HG03571 (cell line): ENCODE data around the gene TECRL.

Source experiments
- ATAC-seq: cut with Tn5 transposase; IDR thresholded peaks from one replicate; pipeline ENCODE4 v1.9.1; 2021; ENCODE audit not compliant: unreplicated experiment

TECRL gene, protein sequence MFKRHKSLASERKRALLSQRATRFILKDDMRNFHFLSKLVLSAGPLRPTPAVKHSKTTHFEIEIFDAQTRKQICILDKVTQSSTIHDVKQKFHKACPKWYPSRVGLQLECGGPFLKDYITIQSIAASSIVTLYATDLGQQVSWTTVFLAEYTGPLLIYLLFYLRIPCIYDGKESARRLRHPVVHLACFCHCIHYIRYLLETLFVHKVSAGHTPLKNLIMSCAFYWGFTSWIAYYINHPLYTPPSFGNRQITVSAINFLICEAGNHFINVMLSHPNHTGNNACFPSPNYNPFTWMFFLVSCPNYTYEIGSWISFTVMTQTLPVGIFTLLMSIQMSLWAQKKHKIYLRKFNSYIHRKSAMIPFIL

DNA sequence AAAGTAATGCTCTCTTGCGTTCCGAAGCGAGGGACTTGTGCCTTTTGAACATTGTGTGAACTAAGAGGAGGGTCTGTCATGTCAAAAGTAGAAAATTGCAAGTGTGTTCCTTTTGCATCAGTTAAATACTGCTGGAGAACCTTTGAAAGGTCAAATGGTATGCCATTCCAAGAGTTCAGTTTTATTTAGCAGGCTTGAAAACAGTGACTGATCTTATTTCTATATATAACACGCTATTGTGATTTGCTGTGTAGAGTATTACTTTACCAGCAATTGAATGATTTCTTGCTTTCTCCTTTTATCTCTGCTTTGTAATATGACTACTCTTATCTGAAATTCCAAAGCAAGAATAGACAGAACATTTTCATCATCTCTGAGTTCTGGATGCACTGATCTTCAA, at the start of gene TECRL:
Gene TECRL, minus strand, starts transcription at position 151 of the 400 bp plus-strand sequence. Its CDS starts 99 bp downstream, at position 52.
- ATAC-seq: no peak

DNA sequence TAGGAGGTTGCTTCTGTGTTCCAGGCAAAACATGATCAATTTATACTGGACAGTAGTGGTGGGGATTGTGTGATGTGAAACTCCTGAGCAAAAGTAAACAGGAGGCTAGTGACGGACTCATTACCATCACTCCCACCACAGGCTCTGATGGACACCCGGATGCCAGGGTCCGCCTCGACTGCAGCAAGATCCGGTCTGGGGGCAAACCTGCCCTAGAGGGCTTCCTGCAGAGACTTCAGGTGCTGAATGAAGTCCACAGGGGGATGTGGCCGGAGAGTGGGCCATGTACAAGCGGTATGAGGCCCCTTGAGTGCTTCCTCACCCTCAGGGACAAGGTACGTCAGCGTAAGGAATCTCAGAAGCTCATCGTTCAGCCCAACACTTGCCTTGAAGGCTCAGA, 23.4 kb upstream of the TECRL start:
- ATAC-seq: no peak

DNA sequence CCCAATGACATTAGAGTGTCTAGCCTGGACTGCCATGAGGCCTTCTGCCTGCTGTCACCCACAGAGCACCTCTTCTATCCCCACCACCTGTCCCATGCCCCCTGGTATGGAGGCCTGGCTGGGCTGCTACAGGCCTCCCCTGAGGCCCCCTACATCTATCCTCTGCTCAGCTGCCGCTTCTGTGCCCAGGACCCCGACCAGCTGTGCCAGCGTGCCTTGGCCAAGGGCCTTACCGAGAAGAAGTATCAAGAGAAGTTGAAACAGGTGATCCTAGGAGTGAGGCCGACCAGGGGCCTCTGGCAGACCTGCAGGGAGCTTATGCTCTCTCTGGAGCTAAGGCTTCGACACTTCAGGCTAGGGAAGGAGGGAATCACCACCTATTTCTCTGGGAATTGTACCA, 21.7 kb upstream of the TECRL start:
- no peak for ATAC-seq

DNA sequence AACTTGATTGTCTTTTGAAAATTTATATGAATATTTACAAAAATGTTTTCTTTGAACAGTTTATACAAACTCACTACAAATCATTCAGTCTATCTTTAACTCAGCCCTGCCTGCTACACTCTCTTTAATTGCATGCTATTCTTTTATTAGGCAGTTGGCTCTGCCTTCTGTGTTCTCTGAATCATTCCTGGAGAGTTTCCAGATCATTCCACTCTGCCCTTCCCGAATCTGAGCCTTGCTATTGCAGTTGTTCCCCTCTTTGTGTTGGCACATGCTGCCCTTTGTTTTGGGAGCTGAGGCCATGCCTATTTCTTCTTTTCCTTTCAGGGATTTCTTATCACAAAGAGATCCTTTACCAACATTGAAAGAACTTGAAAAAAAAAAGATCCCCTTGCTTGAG, 8.7 kb upstream of the TECRL start:
- ATAC-seq: no peak

DNA sequence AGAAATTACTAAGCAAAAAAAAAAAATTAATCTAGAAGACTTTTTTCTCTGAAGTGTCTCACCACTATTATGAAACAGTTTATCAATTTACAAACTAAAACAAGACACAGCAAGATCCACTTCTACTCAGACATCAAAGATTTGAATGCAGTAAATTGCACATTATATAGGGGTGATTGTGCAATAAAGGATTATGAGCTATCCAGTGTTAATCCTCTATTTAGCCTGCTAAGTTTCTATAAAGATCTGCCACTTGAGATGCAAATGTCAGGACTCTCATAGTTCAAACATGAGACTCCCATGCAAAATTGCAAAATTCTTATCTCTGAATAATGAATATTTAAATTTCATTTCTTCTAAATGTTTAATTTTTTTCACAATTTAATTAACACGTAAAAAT, 2.2 kb downstream of the TECRL start:
- ATAC-seq: no peak

DNA sequence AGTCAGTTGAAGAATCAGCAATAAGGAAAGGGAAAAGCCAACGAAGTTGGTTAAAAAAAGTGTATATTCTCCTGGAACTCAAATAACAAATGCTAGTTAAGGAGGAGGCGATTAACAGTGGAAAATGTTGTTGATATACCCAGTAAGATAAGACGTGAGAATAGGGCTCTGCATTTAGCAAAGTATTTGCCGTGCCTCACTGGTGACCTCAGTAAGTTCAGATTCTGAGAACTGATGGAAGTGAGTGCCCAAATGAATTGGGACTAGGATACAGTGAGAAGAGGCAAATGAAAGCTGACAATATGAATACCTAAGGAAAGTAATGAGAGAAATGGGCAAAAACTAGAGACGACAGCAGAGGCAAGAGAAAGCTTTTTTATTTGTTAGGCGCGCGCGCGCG, 3.5 kb downstream of the TECRL start:
- ATAC-seq: no peak

DNA sequence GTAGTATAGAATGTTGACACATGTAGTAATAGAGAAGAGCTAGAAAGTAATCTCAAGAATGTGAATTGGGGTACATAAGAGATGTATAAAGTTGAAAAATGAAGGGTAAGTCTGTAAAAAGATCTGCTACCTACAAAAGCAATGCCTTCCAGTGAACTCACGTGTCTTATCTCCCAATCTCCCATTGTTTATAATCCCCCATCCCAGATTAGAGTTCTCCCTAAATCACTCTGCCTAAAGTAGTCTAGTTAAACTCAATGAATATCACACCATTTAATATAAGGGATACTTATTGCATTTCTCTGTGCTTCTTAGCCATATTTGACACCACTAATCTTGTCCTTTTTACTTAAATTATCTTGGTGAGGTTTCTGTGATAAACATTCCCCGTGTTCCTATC, 6.6 kb downstream of the TECRL start:
- no peak for ATAC-seq

DNA sequence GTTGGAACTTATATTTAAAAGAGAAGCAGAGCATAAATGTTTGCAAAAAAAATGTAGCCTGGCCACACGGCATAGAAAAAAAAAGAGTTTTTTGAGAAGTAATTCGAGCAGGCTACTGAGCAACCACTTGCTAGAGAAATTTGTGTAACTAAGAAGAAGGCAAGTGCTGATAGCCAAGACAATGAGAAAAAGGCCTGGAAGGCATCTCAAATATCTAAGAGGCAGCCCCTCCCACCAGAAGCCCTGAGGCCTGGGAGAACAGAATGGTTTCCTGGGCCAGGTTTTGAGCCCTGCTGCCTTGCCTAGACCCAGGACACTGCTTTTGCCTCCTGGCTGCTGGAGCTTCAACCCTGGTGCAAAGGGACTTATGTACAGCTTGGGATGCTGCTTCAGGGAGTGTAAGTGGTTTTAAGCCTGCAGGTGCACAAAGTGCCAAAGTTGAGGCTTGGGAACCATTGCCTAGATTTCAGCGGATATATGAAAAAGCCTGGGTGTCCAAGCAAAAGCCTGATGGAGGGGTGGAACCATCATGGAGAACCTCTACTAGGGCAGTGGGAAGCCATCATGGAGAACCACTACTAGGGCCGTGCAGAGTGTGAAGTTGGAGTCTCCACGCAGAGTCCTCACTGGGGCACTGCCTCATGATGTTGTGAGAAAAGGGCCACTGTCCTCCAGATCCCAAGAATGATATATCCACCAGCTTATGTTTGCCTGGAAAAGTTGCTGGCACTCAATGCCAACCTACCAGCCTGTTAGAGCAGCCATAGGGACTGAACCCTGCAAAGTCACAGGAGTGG, 9.7 kb downstream of the TECRL start:
- ATAC-seq: no peak

DNA sequence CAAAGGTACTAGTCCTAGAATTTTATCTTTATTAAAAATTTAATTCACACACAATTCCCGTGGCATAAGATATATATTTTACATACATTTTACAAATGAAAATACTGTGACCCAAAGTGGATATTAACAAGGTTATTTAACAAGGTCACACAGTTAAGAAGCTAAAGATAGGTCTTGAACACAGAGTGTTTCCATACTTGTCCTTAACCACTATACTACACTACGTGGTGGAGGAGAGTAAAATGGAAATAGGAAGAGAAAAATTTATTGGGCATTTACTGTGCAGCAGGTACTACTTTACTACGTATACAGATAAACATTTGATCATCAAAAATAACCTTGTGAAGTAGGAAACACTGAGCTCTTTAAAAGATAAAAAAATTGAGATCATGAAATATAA, 14.8 kb downstream of the TECRL start:
- ATAC-seq: no peak

DNA sequence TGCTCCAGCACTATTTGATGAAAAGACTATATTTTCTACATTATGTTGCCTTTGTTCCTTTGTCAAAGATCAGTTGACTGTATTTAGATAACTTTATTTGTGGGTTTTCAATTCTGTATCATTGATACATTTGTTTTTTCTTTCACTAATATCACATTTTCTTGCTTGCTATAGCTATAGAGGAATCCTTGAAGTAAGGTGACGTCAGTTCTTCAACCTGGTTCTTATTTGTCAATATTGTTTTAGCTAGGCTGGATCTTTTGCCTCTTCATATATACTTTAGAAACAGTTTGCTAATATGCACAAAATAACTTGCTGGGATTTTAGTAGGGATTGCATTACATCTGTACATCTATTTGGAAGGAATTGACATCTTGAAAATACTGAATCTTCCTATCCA, 21.0 kb downstream of the TECRL start:
- ATAC-seq: no peak

DNA sequence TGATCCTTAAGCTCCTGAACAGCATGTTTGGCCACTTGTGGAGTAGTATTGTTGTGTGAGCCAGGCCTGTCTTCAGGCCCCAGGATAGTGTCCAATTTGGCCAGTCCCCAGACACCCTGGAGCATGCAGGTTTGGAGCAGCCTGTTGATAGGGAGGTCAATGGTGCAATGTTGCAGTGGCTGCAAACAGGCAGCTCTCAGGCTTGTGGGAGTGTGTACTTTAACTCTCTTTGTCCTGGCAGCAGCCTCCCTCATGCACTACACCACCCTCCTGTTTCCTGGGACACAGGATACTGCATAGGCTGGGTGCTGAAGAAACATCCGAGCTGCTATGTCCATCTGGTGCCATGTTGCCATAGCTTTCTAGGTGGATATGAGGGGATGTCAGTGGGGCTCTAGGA, 24.0 kb downstream of the TECRL start:
- no peak for ATAC-seq

DNA sequence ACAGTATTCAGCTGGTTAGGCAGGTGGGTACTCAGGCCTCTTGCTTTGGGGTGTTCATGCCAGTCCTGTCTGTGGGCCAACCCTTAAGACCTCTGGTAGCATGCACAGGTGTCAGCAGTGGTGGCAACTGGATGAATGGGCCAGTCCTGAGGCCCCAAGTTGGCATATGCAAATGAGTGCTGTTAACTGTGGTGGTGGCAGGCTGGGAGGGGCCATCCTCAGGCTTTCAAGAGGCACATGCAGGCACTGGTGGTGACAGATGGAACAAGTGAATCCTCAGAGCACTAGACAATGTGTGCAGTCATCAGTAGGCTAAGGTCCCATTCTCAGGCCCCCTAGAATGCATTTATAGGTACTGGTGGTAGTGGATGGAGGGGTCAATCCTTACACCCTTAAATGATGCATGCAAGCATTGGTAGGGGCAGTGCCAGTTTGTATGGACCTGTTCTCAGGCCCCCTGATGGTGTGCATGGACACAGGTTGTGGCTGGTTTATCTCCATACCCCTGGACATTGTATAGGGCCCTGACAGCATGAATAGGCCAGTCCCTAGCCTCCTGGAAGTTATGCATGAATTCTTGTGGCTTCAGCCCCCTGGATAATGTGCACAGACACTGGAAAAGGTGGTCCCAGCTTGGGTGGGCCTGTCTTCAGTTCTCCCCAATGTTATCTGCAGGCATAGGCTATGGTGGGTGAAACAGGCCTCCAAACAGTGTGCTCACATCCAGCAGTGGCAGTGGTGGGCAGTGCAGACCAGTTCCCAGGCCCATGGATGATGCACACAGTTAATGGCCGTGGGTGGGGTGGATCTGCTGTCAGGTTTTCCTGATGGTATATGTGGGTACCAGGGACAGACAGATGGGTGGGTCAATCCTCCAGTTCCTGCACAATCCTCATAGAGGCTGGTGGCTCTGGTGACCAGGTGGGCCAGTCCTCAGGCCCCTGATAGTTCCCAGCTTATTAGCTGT, 24.7 kb downstream of the TECRL start:
- no peak for ATAC-seq

DNA sequence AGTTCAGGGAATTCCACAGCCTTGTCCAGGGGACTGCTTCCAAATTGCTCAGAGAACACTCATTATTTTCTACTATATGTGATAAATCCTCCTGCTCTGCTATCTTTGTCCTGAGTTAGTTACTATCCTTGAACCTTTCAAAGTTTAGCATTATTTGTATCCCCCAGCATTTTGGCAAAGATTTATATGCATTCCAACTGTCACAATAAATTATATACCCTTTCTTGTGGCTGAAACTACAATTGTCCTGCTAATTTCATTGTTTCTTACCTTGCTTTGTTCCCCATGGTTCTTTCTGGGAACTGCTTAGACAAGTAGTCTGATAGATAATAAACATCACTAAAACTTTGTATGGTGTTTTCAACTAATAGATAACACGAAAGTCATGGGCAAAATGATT, 40.5 kb downstream of the TECRL start:
- ATAC-seq: no peak

DNA sequence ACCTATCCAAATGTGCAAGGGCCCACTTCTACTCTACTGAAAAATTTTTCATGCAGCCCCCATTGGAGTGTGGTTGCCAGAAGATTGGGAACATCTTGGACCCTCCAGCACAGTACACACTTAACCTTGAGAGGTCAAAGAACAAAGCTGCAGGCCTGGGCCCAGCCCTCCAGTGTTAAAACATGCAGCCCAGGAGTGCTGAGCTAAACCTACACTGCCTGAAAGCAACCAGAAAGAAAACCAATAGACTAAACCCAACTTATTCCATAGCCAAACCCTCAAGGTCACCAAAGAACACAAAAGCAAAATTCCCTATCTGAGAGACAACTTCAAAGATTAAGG, 47.9 kb downstream of the TECRL start:
- ATAC-seq: no peak

DNA sequence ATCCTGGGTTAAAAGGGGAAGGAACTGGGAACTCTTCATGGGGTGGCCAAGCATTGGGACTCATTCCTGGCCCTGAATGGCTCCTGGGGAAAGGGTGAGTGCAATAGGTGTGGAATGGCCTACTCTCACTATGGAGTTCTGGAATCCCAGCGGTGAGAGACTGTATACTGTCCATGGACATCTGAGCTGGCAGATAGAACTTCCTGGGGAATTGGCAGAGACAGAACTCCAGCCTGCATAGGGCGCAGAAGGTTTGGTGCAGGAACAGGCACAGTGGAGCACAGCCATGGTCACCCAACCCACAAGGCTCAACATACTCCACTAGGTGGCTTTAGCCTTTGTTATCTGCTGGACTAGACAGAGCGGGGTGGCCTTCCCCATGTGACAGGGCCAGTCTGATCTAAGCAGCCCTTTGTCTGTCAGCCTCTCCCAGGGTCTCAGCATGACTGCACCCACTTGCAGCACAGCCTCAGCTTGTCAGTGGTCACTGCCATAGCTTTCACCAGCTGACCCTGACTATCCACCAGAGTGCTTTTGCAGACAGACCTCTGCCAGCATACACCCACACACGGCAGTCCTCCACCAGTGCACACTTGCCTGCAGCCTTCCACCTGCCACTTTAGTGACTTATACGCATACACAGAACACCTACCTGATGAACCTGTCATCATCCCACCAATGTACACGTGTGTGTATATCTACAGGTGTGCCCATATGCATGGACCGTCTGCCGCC, 48.4 kb downstream of the TECRL start:
- no peak for ATAC-seq

DNA sequence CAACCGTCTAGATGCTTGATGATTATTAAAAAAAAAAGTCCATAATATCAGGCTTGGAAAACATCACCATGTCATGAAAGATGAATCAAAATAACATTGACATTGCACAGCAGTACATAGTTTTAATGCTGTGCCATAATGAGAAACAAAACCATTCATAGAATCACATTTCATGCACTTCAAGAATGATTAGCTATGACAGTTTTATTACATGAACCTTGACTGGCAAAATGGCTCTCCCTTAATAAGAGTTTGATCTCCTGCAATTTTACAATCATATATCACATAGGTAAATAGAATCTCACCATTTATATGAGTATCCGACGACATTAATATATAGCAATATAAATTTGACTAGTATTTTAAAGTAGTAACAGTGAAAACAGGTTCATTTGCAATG, 49.8 kb downstream of the TECRL start:
- ATAC-seq: no peak

DNA sequence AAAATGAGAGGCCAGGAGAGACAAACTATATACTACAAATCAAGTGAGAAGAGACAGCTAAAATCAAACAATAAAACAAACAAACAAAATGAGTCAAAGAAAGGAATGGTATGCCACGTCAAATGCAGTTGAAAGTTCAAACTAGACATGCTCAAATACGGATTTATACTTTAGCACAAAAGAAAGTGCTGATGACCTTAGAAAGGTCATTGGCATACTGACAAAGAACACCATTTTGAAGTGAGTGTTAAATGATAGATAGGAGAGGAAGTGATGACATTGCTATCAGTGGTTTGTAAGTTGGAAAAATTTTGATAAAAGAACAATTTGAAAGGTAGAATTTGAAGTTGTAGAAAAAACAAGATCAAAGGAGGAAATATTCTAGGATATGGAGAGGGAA, 55.3 kb downstream of the TECRL start:
- no peak for ATAC-seq

DNA sequence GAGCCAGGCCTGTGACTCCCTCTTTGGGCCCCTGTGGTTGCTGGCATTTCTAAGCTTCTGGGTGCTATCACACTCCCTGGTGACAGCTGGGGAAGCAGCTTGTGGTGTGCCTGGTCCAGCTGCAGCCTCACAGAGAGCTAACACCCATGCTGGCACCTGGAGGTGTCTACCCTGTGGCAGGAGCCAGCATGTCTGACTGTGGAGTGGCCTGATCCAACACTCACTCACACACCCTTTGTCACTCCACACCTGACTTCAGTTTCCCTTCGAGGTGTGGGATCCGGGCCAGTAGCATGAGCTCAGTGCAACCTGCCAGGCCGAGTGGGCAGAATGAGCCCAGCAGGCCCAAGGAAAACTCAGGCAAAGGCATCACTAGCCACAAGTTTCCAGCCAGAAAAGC, 67.5 kb downstream of the TECRL start:
- ATAC-seq: no peak

DNA sequence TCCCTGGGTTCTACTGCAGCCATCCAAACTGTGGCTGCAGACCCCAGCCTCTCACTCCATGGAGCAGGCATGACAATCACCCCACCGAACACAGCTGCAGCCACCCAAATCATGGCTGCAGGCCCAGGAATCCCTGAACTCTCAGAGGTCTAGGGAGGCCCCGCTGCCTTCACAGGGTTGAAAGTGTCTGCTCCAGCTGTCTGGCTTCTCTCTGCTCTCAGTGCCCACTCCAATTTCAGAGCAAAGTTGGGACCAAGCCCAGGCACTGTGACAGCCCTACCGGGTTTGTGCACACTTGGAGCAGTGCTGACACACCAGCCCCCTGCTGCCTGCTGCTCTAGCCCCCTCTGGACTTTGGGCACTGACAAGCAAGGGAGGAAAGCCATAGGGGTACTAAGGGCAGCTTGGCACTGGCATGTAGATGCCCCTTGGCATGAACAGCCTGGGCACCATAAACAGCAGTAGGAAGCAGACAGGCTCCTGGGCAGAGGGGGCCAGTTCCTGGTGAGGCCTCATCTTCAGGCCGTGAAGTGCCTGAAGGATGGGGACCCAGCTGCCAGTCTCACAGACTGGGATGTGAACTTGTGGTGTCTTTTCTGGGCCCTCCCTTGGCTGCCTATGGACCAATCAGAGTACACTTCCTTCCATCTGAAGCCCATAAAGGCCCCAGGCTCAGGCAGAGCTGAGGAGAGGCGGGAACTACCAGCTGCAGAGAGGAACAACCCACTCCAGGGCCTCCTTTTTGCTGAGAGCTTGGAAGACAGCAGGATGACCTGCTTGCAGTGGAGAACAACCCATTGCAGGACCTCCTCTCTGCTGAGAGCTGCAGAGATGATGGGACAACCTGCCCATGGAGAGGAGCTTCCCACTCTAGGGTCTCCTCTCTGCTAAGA, 68.8 kb downstream of the TECRL start:
- no peak for ATAC-seq

DNA sequence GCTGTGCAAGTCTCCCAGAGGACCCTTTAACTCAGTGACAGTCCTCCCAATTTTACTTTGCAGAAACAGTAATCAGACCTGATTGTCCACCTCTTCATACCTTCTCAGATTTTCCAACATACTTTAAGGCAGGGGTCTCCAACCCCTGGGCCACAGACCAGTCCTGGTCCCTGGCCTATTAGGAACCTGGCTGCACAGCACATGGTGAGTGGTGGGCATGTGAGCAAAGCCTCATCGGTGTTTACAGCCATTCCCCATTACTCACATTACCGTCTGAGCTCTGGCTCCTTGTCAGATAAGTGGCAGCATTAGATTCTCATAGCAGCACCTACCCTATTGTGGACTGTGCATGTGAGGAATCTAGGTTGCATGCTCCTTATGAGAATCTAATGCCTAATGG, 74.3 kb downstream of the TECRL start:
- ATAC-seq: no peak
